ENCODE results near the gene RBM19.
"Not testable (repeated sequence)": the region's sequence is repeated elsewhere in the genome, so short reads cannot be mapped to it uniquely, and the experiment has no call there.

DNA sequence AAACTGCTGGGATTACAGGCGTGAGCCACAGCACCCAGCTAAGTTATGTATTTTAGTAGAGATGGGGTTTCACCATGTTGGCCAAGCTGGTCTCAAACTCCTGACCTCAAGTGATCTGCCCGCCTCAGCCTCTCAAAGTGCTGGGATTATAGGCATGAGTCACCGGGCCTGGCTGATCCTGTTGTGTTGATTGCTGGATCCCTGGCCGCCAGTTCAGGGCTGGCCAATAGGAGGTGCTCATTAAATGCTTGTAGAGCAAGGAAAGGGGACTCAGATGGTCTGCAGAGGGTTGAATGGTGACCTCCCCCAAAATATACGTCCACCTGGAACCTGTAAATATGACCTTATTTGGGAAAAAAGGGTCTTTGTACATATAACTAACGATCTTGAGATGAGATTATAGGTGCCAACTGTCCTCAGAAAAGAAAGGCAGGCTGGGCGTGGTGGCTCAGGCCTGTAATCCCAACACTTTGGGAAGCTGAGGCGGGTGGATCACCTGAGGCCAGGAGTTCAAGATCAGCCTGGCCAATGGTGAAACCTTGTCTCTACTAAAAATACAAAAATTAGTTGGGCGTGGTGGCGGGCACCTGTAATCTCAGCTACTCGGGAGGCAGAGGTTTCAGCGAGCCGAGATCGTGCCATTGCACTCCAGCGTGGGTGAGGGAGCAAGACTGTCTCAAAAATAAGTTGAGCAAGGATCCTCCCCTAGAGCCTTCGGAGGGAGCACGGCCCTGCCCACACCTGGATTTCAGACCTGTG, 156.5 kb downstream of the RBM19 start:
- TF ChIP-seq, protein P1, sequence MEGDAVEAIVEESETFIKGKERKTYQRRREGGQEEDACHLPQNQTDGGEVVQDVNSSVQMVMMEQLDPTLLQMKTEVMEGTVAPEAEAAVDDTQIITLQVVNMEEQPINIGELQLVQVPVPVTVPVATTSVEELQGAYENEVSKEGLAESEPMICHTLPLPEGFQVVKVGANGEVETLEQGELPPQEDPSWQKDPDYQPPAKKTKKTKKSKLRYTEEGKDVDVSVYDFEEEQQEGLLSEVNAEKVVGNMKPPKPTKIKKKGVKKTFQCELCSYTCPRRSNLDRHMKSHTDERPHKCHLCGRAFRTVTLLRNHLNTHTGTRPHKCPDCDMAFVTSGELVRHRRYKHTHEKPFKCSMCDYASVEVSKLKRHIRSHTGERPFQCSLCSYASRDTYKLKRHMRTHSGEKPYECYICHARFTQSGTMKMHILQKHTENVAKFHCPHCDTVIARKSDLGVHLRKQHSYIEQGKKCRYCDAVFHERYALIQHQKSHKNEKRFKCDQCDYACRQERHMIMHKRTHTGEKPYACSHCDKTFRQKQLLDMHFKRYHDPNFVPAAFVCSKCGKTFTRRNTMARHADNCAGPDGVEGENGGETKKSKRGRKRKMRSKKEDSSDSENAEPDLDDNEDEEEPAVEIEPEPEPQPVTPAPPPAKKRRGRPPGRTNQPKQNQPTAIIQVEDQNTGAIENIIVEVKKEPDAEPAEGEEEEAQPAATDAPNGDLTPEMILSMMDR (IDR thresholded peaks at IDR 0.05): not testable (repeated sequence)
- not testable (repeated sequence) for TF ChIP-seq POLR2A (IDR thresholded peaks at IDR 0.05)

Data from uterus (tissue), 2 donors.